ENCODE measurements around the gene CHST8.

The CHST8 gene

DNA sequence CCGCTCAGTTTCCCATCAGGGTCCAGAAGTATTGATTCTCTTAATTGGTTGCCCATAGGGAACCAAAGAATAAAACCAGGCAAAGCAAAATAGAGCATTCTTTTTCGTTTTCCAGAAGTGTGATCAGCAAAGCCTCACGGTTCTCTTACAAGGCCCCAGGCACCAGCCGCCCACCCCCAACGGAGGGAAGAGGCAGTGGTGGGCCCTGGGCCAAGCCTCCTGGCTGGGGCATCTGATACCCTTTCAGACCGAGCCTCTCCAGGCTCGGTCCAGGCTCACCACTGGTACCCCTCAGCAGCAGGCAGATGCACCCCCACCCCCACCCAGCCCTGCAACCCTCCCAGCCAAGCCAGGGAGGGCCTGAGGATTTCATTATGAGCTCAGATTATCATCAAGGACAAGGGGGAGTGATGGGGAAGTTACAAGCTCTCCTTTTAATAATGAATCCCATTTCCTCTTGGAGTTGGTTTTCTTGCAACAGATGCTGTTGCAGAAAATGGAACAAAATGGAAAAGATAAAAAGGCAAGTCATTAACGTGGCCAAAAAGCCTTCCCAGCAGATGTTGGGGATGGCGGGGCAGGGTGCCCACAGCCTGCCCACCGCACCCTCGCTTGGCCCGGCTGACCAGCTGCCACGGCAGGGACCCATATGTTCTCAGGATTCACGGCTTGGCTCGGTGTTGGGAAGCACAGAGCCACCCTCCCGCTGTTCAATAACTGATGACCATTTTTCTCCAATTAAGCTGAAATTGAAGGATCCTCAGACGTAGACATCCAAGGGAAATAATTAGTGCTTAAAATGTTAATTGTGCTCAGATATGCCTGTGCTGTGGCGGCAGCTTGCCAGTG, 129.1 kb downstream of the CHST8 start:
- DNase-seq (ENCODE audit: low read depth), result no peak
- no peak overlapping the region for H3K4me3 ChIP-seq (ENCODE audit: low read depth, low read length)
- TF ChIP-seq CTCF (IDR thresholded peaks at IDR 0.05; ENCODE audit: insufficient read depth, low read depth, low read length, missing control alignments), result no peak

DNA sequence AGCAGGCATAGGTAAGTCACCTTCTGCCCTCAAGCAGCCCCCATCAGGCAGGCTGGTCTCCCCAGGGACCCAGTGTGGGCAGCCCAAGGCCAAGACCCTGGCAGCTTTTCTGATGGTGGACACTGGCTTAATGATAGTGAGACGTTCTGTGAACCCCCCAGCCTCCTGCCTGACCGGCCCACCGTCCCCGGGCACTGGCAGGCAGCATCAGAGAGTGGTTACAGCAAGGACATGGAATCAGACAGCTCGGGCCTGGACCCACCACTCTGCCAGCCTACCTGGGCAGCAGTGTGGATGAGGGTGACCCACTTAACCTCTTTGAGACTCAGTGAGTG, 129.7 kb downstream of the CHST8 start:
- DNase-seq (ENCODE audit: low read depth), result no peak
- H3K4me3 ChIP-seq (ENCODE audit: low read depth, low read length), result no peak overlapping the region
- no peak for TF ChIP-seq CTCF (IDR thresholded peaks at IDR 0.05; ENCODE audit: insufficient read depth, low read depth, low read length, missing control alignments)

DNA sequence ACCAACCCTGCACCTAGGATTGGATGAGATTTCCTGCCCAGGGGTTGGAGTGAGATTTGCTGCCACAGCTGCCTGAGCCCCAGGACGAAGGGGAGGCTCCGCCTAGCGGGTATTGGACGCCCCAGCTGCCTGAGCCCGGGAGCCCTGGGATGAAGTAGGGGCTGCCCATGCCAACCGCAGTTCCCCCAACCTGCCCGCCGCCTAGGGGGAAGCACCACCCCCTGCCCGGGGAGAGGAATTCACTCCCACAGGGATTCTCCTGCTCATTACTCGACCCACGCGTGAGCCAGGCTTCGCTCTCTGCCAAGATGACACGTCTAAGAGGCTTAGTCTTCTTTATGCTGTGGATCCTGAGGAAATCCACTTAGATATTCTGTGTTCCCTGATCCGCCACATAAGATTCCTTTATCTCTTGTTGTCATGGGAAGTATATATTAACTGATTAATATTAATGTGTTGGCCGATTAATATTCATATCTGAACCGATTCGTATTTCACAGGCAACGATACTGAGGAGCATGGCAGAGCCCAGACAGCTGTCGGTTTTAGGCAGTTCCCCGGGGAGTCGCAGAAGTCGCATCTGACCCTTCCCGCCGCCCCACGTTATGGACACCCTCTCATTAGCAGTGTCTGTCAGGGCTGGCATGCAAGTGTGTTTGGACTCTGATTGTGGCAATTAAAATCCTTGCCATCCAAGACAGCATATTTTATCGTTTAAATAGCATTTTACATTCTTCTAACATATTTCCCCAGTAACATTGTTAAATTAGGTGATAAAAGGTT, 130.5 kb downstream of the CHST8 start:
- no peak for TF ChIP-seq CTCF (IDR thresholded peaks at IDR 0.05; ENCODE audit: insufficient read depth, low read depth, low read length, missing control alignments)
- DNase-seq (ENCODE audit: low read depth), result no peak
- no peak overlapping the region for H3K4me3 ChIP-seq (ENCODE audit: low read depth, low read length)

DNA sequence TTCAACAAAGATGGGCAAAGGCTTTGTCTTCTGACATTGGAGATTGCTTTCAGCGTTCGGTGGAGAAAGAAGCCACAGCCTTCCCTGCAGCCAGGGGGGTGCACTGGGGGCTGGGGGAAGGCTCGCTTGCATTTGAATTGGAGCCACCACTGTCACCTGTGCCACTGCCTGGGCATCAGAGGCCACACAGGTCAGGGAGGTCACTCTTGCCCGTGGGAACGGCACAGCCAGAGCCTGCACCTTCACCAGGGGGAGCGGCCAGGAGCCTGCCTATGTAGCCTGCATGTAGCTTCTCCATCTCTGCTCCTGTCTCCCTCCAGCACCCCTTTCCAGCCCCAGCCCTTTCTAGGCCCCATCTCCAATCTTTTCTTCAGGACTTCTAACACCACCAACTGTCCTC, 131.2 kb downstream of the CHST8 start:
- no peak overlapping the region for H3K4me3 ChIP-seq (ENCODE audit: low read depth, low read length)
- TF ChIP-seq CTCF (IDR thresholded peaks at IDR 0.05; ENCODE audit: insufficient read depth, low read depth, low read length, missing control alignments), result no peak
- no peak for DNase-seq (ENCODE audit: low read depth)

GRCh38 chr19:33754361-33754760, 132.6 kb downstream of the CHST8 start:
- H3K4me3 ChIP-seq (ENCODE audit: low read depth, low read length), result no peak overlapping the region
- DNase-seq (ENCODE audit: low read depth), result no peak
- TF ChIP-seq CTCF (IDR thresholded peaks at IDR 0.05; ENCODE audit: insufficient read depth, low read depth, low read length, missing control alignments), result no peak

- H3K4me3 ChIP-seq (ENCODE audit: low read depth, low read length), result no peak overlapping the region
- no peak for DNase-seq (ENCODE audit: low read depth)
- no peak for TF ChIP-seq CTCF (IDR thresholded peaks at IDR 0.05; ENCODE audit: insufficient read depth, low read depth, low read length, missing control alignments)
Measured at GRCh38 chr19:33755099-33756035, 133.6 kb downstream of the CHST8 start.

Data from GM12865 (cell line).